Memory B cell (primary cell): ENCODE results near the gene PRICKLE2.

ENCODE experiments used
- ATAC-seq: fragments of 150-1000 bp; cut with Tn5 transposase; 2 replicates; pipeline ENCODE4 v1.10.0; 2021; ENCODE audit warnings: low read depth, mild to moderate bottlenecking, moderate library complexity
- DNase-seq, 2 donors: peaks; one replicate each; pipeline ENCODE4 v3.0.0; 2022; ENCODE audit warnings: low spot score in 2 of 2
- H3K27ac Mint-ChIP-seq: one replicate; pipeline ENCODE4 v1.8.0; 2022; ENCODE audit warnings: mild to moderate bottlenecking, moderate library complexity, mixed read lengths
- H3K27me3 Mint-ChIP-seq: one replicate; pipeline ENCODE4 v1.8.0; 2022; ENCODE audit warnings: mixed read lengths
- H3K36me3 Mint-ChIP-seq: one replicate; pipeline ENCODE4 v1.8.0; 2022; ENCODE audit warnings: mild to moderate bottlenecking, mixed read lengths
- H3K4me1 Mint-ChIP-seq: one replicate; pipeline ENCODE4 v1.8.0; 2022; ENCODE audit warnings: mixed read lengths
- H3K4me3 Mint-ChIP-seq: one replicate; pipeline ENCODE4 v1.8.0; 2022; ENCODE audit warnings: mild to moderate bottlenecking, moderate library complexity, mixed read lengths
- H3K9me3 Mint-ChIP-seq: one replicate; pipeline ENCODE4 v1.8.0; 2022; ENCODE audit warnings: mixed read lengths

Gene PRICKLE2

GRCh38 chr3:64176461-64176996 lies 48.7 kb downstream of the PRICKLE2 start:
- Mint-ChIP-seq H3K36me3 (peaks cover 5% of the 10 kb centered on the region), H3K4me3 (no peak overlapping the region), H3K4me1 (peaks cover 2% of the 10 kb centered on the region), H3K27ac (no peak overlapping the region), H3K9me3 (no peaks in the 10 kb centered on the region), H3K27me3 (no peaks in the 10 kb centered on the region)
- DNase-seq (no peak), ATAC-seq (no peak)

GRCh38 chr3:64174328-64174727 lies 50.9 kb downstream of the PRICKLE2 start:
- Mint-ChIP-seq H3K4me1 (peaks cover 2% of the 10 kb centered on the region), H3K27me3 (peaks cover 1% of the 10 kb centered on the region), H3K9me3 (no peaks in the 10 kb centered on the region), H3K36me3 (peaks cover 5% of the 10 kb centered on the region), H3K27ac (no peak overlapping the region), H3K4me3 (no peak overlapping the region)
- ATAC-seq (no peak), DNase-seq (no peak)

GRCh38 chr3:64173563-64173962 lies 51.7 kb downstream of the PRICKLE2 start:
- H3K9me3 Mint-ChIP-seq = no peaks in the 10 kb centered on the region
- no peak for DNase-seq
- no peak overlapping the region for H3K4me3 Mint-ChIP-seq
- H3K36me3 Mint-ChIP-seq = peaks cover 5% of the 10 kb centered on the region
- ATAC-seq = no peak
- H3K27ac Mint-ChIP-seq = no peak overlapping the region
- peaks cover 1% of the 10 kb centered on the region for H3K27me3 Mint-ChIP-seq
- peaks cover 2% of the 10 kb centered on the region for H3K4me1 Mint-ChIP-seq

- Mint-ChIP-seq H3K4me3 (no peak overlapping the region), H3K27ac (no peak overlapping the region), H3K4me1 (peaks cover 5% of the 10 kb centered on the region), H3K27me3 (peaks cover 1% of the 10 kb centered on the region), H3K9me3 (no peaks in the 10 kb centered on the region), H3K36me3 (peaks cover 2% of the 10 kb centered on the region)
- DNase-seq (no peak), ATAC-seq (no peak)
Measured at GRCh38 chr3:64170270-64170669, 55.0 kb downstream of the PRICKLE2 start.

- ATAC-seq = no peak
Measured at GRCh38 chr3:64167868-64168267, 57.4 kb downstream of the PRICKLE2 start.

GRCh38 chr3:64167351-64167750 lies 57.9 kb downstream of the PRICKLE2 start:
- no peak for ATAC-seq
- DNase-seq = no peak
- Mint-ChIP-seq H3K27me3 (peaks cover 1% of the 10 kb centered on the region), H3K27ac (no peak overlapping the region), H3K4me3 (no peak overlapping the region), H3K36me3 (peaks cover 5% of the 10 kb centered on the region), H3K9me3 (no peaks in the 10 kb centered on the region), H3K4me1 (peaks cover 12% of the 10 kb centered on the region)

More at GRCh38 chr3:64167868-64168267, 57.4 kb downstream of the PRICKLE2 start:
- Mint-ChIP-seq H3K9me3 (no peaks in the 10 kb centered on the region), H3K27ac (no peak overlapping the region), H3K4me3 (no peak overlapping the region), H3K27me3 (peaks cover 1% of the 10 kb centered on the region), H3K4me1 (peaks cover 12% of the 10 kb centered on the region), H3K36me3 (peaks cover 5% of the 10 kb centered on the region)
- no peak for DNase-seq

GRCh38 chr3:64166584-64167162 lies 58.6 kb downstream of the PRICKLE2 start:
- Mint-ChIP-seq H3K27me3 (peaks cover 1% of the 10 kb centered on the region), H3K9me3 (no peaks in the 10 kb centered on the region), H3K4me1 (peaks cover 15% of the 10 kb centered on the region), H3K27ac (no peak overlapping the region), H3K4me3 (no peak overlapping the region), H3K36me3 (peaks cover 5% of the 10 kb centered on the region)
- no peak for ATAC-seq
- DNase-seq = no peak

- no peaks in the 10 kb centered on the region for H3K27me3 Mint-ChIP-seq
- H3K4me3 Mint-ChIP-seq = no peak overlapping the region
- H3K4me1 Mint-ChIP-seq = peaks cover 19% of the 10 kb centered on the region
- no peak overlapping the region for H3K27ac Mint-ChIP-seq
- DNase-seq (no peak), ATAC-seq (no peak)
- H3K9me3 Mint-ChIP-seq = no peaks in the 10 kb centered on the region
- peaks cover 6% of the 10 kb centered on the region for H3K36me3 Mint-ChIP-seq
Measured at GRCh38 chr3:64164349-64164748, 60.9 kb downstream of the PRICKLE2 start.

GRCh38 chr3:64163755-64164148 lies 61.5 kb downstream of the PRICKLE2 start:
- no peak for DNase-seq
- H3K36me3 Mint-ChIP-seq = peaks cover 7% of the 10 kb centered on the region
- peaks cover 19% of the 10 kb centered on the region for H3K4me1 Mint-ChIP-seq
- peak; percentile 31 for ATAC-seq
- H3K9me3 Mint-ChIP-seq = no peaks in the 10 kb centered on the region
- H3K27ac Mint-ChIP-seq = no peak overlapping the region
- H3K27me3 Mint-ChIP-seq = no peaks in the 10 kb centered on the region
- H3K4me3 Mint-ChIP-seq = peak overlapping the region; percentile 55

GRCh38 chr3:64163019-64163754 lies 62.1 kb downstream of the PRICKLE2 start:
- Mint-ChIP-seq H3K27me3 (peaks cover 2% of the 10 kb centered on the region), H3K4me3 (peak overlapping the region; percentile 55), H3K4me1 (peaks cover 19% of the 10 kb centered on the region), H3K27ac (no peak overlapping the region), H3K9me3 (no peaks in the 10 kb centered on the region), H3K36me3 (peaks cover 7% of the 10 kb centered on the region)
- ATAC-seq = no peak
- no peak for DNase-seq

- ATAC-seq (no peak), DNase-seq (no peak)
- no peaks in the 10 kb centered on the region for H3K9me3 Mint-ChIP-seq
- peak overlapping the region; percentile 27 for H3K4me3 Mint-ChIP-seq
- peak overlapping the region; percentile 39 for H3K27ac Mint-ChIP-seq
- peaks cover 19% of the 10 kb centered on the region for H3K4me1 Mint-ChIP-seq
- peaks cover 9% of the 10 kb centered on the region for H3K36me3 Mint-ChIP-seq
- H3K27me3 Mint-ChIP-seq = peaks cover 2% of the 10 kb centered on the region
Measured at GRCh38 chr3:64161481-64161952, 63.7 kb downstream of the PRICKLE2 start.

GRCh38 chr3:64160000-64160695 lies 65.1 kb downstream of the PRICKLE2 start:
- DNase-seq (no peak), ATAC-seq (no peak)
- Mint-ChIP-seq H3K4me1 (peaks cover 13% of the 10 kb centered on the region), H3K4me3 (no peak overlapping the region), H3K27ac (no peak overlapping the region), H3K27me3 (peaks cover 2% of the 10 kb centered on the region), H3K9me3 (no peaks in the 10 kb centered on the region), H3K36me3 (peaks cover 10% of the 10 kb centered on the region)

GRCh38 chr3:64158334-64158733 lies 66.9 kb downstream of the PRICKLE2 start:
- Mint-ChIP-seq H3K4me3 (no peak overlapping the region), H3K4me1 (peaks cover 7% of the 10 kb centered on the region), H3K27me3 (peaks cover 2% of the 10 kb centered on the region), H3K9me3 (no peaks in the 10 kb centered on the region), H3K27ac (no peak overlapping the region), H3K36me3 (peaks cover 7% of the 10 kb centered on the region)
- ATAC-seq = no peak
- no peak for DNase-seq
